ENCODE results near the gene WDPCP. TPM values are rescaled to one million over a fixed set of nuclear protein-coding genes. Genes with fewer than 3 reads are reported as not detected.

Gene WDPCP
- total RNA-seq, 4 donors from 2014 or later: 6.5 to 41.3 (median 7.4) TPM

DNA sequence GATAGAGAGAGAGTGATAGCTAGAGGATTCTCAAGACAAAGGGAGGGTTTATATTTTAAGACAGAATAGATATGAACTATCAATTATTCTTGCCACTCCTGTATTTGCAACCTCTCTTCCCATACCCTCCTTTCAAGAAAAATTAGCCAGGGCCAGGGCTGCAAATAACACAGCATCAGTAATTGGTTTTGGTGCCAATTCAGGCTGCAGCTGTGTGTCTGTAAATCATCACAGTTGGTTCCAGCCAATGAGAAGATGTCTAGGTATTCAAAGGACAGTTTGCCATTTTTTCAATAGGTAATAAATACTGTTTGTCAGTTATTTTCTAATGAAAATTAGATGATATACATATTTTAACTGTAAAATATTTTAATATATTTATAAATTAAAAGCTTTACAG lies 73.5 kb downstream of the WDPCP start:
- Histone ChIP-seq H3K27me3 (no peaks in the 10 kb centered on the region), H3K9me3 (no peaks in the 10 kb centered on the region), H3K27ac (no peak overlapping the region), H3K36me3 (no peaks in the 10 kb centered on the region), H3K4me1 (no peaks in the 10 kb centered on the region), H3K4me3 (no peak overlapping the region)
- no peak for DNase-seq
- no peak for TF ChIP-seq CTCF (IDR thresholded peaks at IDR 0.05)
- no peak for TF ChIP-seq POLR2A (IDR thresholded peaks at IDR 0.05)

DNA sequence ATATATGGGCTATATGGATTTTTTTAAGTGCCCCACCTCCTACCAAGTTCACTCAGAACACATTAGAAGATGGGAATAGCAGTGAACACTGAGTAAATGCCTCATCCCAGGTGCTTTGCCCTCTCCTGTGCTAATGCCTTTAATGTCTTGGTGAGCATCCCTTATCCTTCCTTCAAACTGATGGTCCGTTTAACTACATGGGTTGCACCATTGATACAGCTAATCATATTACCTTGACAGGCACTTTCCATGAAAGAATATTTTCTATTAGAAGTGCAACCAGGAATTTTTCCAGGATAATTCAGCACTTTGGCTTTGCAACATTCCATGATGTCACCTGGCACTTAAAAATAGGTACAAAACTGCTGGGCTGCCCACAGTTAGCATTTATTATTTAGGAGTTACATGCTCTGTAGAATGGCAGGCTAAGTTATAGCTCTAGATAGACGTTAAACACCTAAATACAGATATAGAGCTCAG lies 74.0 kb downstream of the WDPCP start:
- H3K9me3 ChIP-seq: no peaks in the 10 kb centered on the region
- DNase-seq: no peak
- H3K36me3 ChIP-seq: no peaks in the 10 kb centered on the region
- no peak for TF ChIP-seq POLR2A (IDR thresholded peaks at IDR 0.05)
- TF ChIP-seq CTCF (IDR thresholded peaks at IDR 0.05): no peak
- H3K27me3 ChIP-seq: no peaks in the 10 kb centered on the region
- H3K4me1 ChIP-seq: no peaks in the 10 kb centered on the region
- no peak overlapping the region for H3K4me3 ChIP-seq
- no peak overlapping the region for H3K27ac ChIP-seq

DNA sequence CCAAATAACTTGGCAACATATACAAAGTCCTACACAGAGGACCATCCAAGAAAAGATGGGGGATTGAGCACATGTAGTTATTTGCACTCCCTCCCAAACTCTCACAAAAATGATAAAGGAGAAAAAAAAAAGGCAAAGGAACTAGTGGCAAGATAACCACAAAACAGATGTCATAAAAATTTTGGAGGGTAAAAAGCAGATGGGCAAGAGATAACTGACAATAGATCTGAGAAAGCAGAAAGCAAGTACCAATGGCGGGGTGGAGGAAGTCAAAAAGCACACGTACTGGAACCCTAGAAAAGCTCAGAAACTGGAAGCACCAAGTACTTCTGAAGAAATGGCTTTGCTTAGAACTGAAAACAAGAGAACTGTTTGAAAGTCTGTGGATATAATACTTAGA lies 82.0 kb downstream of the WDPCP start:
- TF ChIP-seq POLR2A (IDR thresholded peaks at IDR 0.05): no peak
- TF ChIP-seq CTCF (IDR thresholded peaks at IDR 0.05): no peak
- peaks cover 0 to 3% (median 0%) of the 10 kb centered on the region in 4 donors for H3K9me3 ChIP-seq
- H3K36me3 ChIP-seq: no peaks in the 10 kb centered on the region
- no peak overlapping the region for H3K4me3 ChIP-seq
- no peaks in the 10 kb centered on the region for H3K27me3 ChIP-seq
- no peak overlapping the region for H3K27ac ChIP-seq
- no peak for DNase-seq
- no peaks in the 10 kb centered on the region for H3K4me1 ChIP-seq

DNA sequence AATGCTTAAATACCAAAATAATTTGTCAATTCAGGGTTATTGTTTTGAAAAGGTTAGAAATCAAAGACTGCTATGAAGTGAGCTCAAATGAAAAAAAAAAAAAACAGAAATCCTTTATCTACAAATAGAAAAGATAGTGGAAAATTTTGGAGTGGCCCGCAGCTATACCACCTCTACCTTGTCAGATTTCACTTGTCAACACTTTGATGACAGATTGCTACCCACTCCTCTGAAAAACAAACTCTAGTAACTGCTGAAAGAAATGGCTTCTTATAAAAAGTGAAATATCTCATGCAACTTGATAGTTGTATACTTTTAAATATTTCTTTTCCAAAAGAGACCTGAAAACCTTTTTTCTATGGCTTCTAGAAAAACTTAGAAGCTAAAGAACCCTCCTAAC lies 84.5 kb downstream of the WDPCP start:
- no peak for DNase-seq
- TF ChIP-seq POLR2A (IDR thresholded peaks at IDR 0.05) (no peak), CTCF (IDR thresholded peaks at IDR 0.05) (no peak)
- Histone ChIP-seq H3K9me3 (peaks cover 0 to 3% (median 0%) of the 10 kb centered on the region in 4 donors), H3K4me1 (no peaks in the 10 kb centered on the region), H3K36me3 (no peaks in the 10 kb centered on the region), H3K27me3 (no peaks in the 10 kb centered on the region), H3K27ac (no peak overlapping the region), H3K4me3 (no peak overlapping the region)

DNA sequence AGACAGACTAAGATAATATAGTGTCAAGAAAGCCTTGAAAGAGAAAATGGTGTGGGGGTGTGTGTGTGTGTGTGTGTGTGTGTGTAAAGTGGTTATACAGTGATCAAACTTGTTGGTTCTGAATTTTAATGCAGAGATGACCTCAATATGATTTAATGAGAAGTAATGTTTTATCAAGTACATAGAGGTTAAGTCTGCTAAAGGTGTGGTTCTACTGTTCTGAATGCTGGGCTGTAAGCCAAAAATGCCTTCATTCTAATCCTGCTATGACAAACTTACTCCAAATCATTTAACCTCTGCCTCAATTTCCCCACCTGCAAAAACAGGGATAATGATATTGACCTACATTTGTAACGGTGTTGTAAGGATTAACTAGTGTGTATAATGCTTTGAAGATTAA lies 87.9 kb downstream of the WDPCP start:
- Histone ChIP-seq H3K9me3 (no peaks in the 10 kb centered on the region), H3K4me3 (no peak overlapping the region), H3K27ac (no peak overlapping the region), H3K4me1 (no peaks in the 10 kb centered on the region), H3K27me3 (no peaks in the 10 kb centered on the region), H3K36me3 (no peaks in the 10 kb centered on the region)
- DNase-seq: no peak
- TF ChIP-seq CTCF (IDR thresholded peaks at IDR 0.05) (no peak), POLR2A (IDR thresholded peaks at IDR 0.05) (no peak)

DNA sequence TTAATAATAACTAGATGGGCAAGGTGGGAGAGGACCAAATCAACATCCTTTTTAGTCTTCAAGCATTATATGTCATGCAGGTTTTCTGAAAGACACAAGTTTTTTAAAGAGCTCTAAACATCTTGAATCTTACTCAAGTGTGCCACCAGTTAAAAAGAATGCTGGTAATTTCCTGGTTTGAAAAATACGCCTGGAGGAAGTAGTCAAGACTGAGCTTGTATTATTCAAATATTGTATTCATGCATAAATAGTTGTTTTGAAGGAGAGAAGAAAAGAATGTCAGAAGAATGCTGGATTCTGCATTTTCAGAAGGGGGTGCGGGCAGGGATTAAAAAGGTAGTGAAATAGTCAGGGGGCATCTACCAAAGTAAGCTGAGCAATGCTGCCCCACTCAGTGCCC lies 90.7 kb downstream of the WDPCP start:
- Histone ChIP-seq H3K27ac (no peak overlapping the region), H3K36me3 (no peaks in the 10 kb centered on the region), H3K4me3 (no peak overlapping the region), H3K27me3 (no peaks in the 10 kb centered on the region), H3K9me3 (no peaks in the 10 kb centered on the region), H3K4me1 (no peaks in the 10 kb centered on the region)
- DNase-seq: no peak
- no peak for TF ChIP-seq CTCF (IDR thresholded peaks at IDR 0.05)
- TF ChIP-seq POLR2A (IDR thresholded peaks at IDR 0.05): no peak
